Measurements from ENCODE around the gene RAP1GAP.

Gene RAP1GAP

DNA sequence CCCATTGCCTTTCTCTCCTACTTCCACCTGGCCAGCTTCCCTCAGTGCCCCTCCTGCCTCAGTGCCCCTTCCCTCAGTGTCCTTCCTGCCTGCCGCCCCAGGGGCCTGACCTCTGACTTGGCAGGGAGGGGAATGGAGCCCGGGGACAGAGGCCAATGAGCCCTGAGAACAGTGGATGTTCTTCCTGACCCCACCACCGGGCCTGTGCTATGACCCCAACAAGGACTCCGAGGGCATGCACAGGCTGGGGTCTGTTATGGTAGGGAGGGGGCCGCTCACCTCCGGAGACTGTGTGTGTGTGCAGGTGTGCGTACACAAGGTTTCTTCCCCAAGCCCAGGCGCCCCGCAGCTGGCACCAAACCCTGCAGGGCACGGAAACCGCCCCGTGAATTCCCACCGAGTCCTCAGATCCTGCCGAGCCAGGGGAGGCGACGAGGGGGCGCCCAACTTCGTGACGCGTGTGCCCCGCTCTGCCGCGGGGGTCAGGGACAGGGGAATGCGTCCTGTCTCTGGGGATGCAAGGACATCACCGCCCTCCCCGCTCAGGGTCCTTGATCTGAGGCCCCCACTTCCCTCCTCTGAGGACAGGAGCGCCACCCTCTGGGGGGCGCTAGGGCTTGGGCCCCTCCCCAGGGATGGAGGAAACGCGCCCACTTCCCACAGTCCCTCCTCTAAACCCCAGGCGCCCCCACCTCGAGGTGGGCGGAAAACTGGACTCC, 766 bp downstream of the RAP1GAP start:
- no peaks in the 10 kb centered on the region for H3K36me3 ChIP-seq
- H3K4me1 ChIP-seq = peaks cover 5% of the 10 kb centered on the region

GRCh38 chr1:21667348-21668231, 1.6 kb downstream of the RAP1GAP start:
- no peaks in the 10 kb centered on the region for H3K36me3 ChIP-seq
- no peaks in the 10 kb centered on the region for H3K4me1 ChIP-seq
- H3K4me3 ChIP-seq (ENCODE audit: low read depth, low read length) = no peak overlapping the region
- TF ChIP-seq CTCF (IDR thresholded peaks at IDR 0.05; ENCODE audit: low read depth, low read length) = no peak
- H3K27me3 ChIP-seq = no peaks in the 10 kb centered on the region
- H3K9me3 ChIP-seq = no peaks in the 10 kb centered on the region
- no peak for DNase-seq

More for the DNA sequence above, 766 bp downstream of the RAP1GAP start:
- no peak for DNase-seq
- H3K27me3 ChIP-seq = no peaks in the 10 kb centered on the region
- H3K9me3 ChIP-seq = no peaks in the 10 kb centered on the region
- no peak for TF ChIP-seq CTCF (IDR thresholded peaks at IDR 0.05; ENCODE audit: low read depth, low read length)
- peak overlapping the region; percentile 32 for H3K4me3 ChIP-seq (ENCODE audit: low read depth, low read length)

DNA sequence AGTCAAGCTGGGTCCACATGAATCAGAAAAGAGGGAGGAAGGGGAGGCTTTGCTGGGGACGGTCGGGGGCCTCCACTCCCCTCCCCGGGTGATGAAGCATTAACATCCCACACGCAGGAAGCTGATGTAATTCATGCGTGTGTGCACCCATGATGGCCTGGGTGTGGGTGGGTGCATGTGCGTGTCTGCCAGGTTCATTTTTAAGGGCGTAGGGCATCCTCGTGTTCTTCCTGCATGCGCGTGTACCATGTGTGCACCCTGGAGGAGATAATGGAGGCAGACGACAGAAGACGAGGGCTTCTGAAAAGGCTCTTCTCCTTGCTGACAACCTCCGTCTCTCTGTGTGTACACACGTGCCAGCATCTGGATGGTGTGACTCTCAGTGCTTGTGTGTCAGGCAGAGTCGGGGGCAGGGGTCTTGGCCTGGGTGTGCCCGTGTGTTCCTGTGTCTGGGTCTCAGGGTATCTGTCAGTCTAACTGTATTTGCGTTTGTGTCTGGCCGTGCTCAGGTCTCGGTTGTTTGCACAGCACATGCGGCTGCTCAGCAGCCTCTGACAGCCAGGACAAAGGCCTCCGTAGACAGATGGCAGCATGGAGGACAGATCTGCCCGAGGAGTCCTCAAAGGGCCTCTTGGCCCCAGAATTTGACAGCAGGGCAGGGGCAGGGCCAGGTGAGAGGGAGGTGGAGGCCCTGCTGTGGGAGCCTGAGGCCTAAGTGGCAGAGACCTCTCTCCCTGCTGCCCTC, 2.4 kb downstream of the RAP1GAP start:
- Histone ChIP-seq H3K9me3 (no peaks in the 10 kb centered on the region), H3K36me3 (no peaks in the 10 kb centered on the region), H3K4me3 (ENCODE audit: low read depth, low read length) (no peak overlapping the region), H3K4me1 (no peaks in the 10 kb centered on the region), H3K27me3 (no peaks in the 10 kb centered on the region)
- no peak for DNase-seq
- no peak for TF ChIP-seq CTCF (IDR thresholded peaks at IDR 0.05; ENCODE audit: low read depth, low read length)

DNA sequence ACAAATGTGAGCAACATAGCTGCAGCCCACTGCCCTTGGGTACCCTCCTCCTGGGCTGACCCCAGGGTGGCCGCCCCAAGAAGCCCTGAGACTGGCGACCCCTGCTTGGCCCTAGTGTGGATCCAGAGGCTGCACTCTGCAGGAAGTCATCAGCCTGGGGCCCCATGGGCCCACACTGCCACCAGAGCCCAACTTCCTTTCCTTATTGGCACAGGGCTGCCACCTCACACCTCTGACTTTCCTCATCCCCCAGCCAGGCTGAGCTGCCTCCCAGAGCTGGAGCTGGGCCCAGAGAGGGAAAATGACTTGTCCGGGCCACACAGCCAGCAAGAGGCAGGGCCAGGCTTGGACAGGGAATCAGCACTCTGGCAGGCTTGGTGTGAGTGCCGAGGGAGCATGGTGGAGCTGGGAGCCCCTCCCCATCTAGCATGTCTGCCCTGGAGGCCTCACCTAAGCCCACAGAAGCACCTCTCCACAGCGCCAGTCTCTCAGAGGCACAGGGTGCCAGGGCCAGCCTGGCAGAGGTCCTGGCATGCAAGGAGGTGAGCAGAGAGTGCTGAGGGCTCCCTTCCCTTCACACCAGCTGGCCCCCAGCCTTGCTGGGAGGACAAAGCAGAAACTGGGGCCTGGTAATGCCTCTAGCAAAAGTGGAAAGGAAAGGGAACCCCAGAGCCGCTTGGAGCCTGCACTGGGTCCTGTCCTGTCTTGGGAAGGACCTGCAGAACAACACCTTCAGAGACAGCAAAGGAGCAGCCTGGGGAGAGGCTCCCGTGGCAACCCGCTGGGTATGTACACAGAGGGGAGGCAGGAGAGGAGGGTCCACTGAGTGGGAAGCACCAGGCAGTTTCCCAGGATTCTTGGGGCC, 3.2 kb downstream of the RAP1GAP start:
- Histone ChIP-seq H3K4me3 (ENCODE audit: low read depth, low read length) (no peak overlapping the region), H3K4me1 (no peaks in the 10 kb centered on the region), H3K36me3 (no peaks in the 10 kb centered on the region), H3K9me3 (no peaks in the 10 kb centered on the region), H3K27me3 (no peaks in the 10 kb centered on the region)
- no peak for DNase-seq
- TF ChIP-seq CTCF (IDR thresholded peaks at IDR 0.05; ENCODE audit: low read depth, low read length) = no peak

DNA sequence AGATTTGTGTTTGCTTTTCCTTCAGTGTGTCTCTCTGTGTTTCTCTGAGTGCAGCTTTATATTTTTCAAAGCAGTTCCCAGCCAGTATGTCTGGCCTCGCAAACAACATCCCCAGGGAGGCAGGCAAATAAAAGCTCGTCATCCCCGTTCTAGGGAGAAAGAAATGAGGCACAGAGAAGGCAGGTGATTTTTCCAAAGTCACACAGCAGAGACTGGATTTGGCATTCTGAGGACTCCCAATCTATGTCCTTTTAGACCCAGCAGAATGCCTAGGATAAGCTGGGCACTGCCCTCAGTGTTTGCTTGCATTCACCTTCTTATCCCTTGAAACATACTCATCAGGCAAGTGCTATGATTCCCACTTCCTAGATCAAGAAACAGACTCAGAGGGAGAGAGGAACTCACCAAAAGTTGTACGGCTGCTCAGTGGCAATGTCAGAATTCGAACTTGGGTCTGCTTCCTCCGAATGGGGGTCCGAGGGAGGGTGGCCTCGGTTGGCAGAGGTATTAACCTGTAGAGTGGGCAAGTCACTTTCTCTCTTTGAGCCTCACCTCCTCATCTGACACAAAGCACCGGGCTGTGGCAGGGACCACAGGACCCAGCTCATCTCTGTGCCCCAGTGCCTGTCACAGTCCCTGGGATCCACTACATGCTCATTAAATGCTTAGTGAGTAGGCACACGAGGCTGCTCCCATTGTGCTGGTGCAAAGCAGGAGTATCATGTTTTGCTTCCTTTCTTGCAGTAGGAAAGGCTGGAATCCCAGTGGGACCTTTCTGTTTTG, 4.2 kb downstream of the RAP1GAP start:
- no peaks in the 10 kb centered on the region for H3K36me3 ChIP-seq
- no peaks in the 10 kb centered on the region for H3K27me3 ChIP-seq
- no peak for DNase-seq
- no peak overlapping the region for H3K4me3 ChIP-seq (ENCODE audit: low read depth, low read length)
- no peaks in the 10 kb centered on the region for H3K4me1 ChIP-seq
- H3K9me3 ChIP-seq = no peaks in the 10 kb centered on the region
- no peak for TF ChIP-seq CTCF (IDR thresholded peaks at IDR 0.05; ENCODE audit: low read depth, low read length)
